Measurements from ENCODE around the gene UBE2M.

DNA sequence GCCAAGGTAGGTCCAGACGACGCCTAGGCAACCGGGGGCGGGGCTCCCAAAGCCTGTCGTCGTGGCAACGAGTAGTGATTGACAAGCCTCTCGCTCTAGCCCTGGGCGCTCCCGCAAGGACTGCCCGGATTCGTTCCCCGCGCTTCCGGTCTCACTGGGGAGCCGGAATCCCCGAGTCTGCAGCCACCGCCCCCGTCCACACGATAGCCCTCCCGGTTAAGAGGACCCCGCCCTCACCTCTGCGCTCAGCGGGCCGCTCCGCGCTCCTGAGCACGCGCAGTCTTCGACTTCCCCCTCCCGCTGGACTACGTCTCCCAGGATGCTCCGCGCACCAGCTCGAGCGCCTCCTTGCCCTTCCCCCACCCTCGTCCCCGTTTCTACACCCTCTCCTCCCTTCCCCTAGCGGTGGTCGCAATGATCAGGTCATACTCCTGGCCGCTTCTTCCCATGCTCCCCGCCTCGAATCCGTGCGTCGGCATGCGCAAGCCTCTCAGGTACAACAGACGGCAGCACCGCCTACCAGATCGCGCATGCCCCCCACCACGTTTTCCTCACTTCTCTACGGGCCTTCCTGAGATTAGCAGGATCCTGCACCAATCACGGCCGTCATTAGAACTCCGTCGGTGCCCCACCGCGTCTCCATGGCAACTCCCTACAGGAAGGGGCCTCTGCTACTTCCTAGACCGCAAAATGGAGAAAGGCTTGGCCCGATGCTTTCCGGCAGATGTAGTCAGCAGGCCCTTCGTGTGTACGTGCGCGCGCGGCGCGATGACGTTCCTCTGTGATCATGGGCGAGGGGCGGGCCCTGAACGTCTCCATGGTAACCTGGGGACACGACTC lies 14.6 kb upstream of the UBE2M start, which contains the start of gene MZF1:
- TF ChIP-seq EZH2 (IDR thresholded peaks at IDR 0.05; ENCODE audit: insufficient read depth, poor library complexity, severe bottlenecking) (no peak), EZH2phosphoT487 (IDR thresholded peaks at IDR 0.05; ENCODE audit: insufficient read depth, low read depth) (no peak)

All from GM23248 (cell line).